B cell (primary cell): ENCODE measurements around the gene TMEM45A. TPM values are rescaled to one million over a fixed set of nuclear protein-coding genes. Genes with fewer than 3 reads are reported as not detected.
A peak's percentile ranks its signal among the peaks of the same experiment; 100 is the strongest.

Source experiments
- ATAC-seq: fragments of 200-7000 bp; cut with Tn5 transposase; one replicate; pipeline ENCODE4 v1.10.0; 2021; ENCODE audit warnings: low read depth, mild to moderate bottlenecking, moderate number of reproducible peaks, moderate library complexity
- CTCF ChIA-PET: fragments of 350-600 bp; sonication (Branson Sonifier 250); formaldehyde crosslinking; loops from one replicate; lab custom pipeline; 2021; ENCODE audit warnings: antibody characterized with exemption, inconsistent platforms; lab: Charles Lee
- POLR2A ChIA-PET: fragments of 350-600 bp; sonication (Branson Sonifier 250); formaldehyde crosslinking; loops from one replicate; lab custom pipeline; 2021; ENCODE audit warnings: antibody characterized with exemption; lab: Charles Lee
- DNase-seq: peaks from one replicate; pipeline ENCODE4 v3.0.0; 2013
- H2AFZ ChIP-seq: 2 replicates; pipeline ENCODE4 v1.6.1; 2012; ENCODE audit warnings: mild to moderate bottlenecking, low read depth, low read length; ENCODE audit not compliant: insufficient read depth, poor library complexity, severe bottlenecking
- H3K27ac ChIP-seq, 2 donors: 1 replicate in 1 of 2; 2 replicates in 1 of 2; pipeline ENCODE4 v1.5.1; 2012 to 2013; ENCODE audit warnings: low read length in 2 of 2, mild to moderate bottlenecking in 2 of 2, moderate library complexity in 1 of 2
- H3K27me3 ChIP-seq, 4 experiments: fragments of 200-600 bp in 1 of 4; sonication (generic) in 1 of 4; replicated peaks in 1 of 4; 1 replicate in 2 of 4; 2 replicates in 2 of 4; pipeline versions ENCODE4 v1.6.1 to v1.7.0; 2013 to 2016; ENCODE audit warnings: low read length in 3 of 4, mild to moderate bottlenecking in 2 of 4, mixed read lengths in 1 of 4, moderate library complexity in 1 of 4; ENCODE audit not compliant: insufficient read depth in 4 of 4, control insufficient read depth in 3 of 4; ENCODE audit errors: control extremely low read depth in 1 of 4
- H3K36me3 ChIP-seq, 2 experiments: replicated peaks in 1 of 2; 1 replicate in 1 of 2; 2 replicates in 1 of 2; pipeline versions ENCODE4 v1.6.1 to v1.7.1; 2013; ENCODE audit warnings: low read length in 1 of 2; ENCODE audit not compliant: insufficient read depth in 2 of 2, control insufficient read depth in 1 of 2; ENCODE audit errors: control extremely low read depth in 1 of 2, extremely low read depth in 1 of 2
- H3K4me1 ChIP-seq, 2 donors: fragments of 200-600 bp in 1 of 2; sonication (generic) in 1 of 2; 1 replicate in 1 of 2; 2 replicates in 1 of 2; pipeline versions ENCODE4 v1.5.1 to v1.6.1; 2013 to 2017; ENCODE audit warnings: low read length in 2 of 2; ENCODE audit not compliant: control insufficient read depth in 2 of 2, insufficient read depth in 2 of 2
- H3K4me2 ChIP-seq: replicated peaks from 2 replicates; pipeline ENCODE3; 2012; ENCODE audit warnings: mild to moderate bottlenecking, low read depth, low read length; ENCODE audit not compliant: poor library complexity, severe bottlenecking
- H3K4me3 ChIP-seq, 5 experiments: fragments of 200-600 bp in 1 of 5; sonication (generic) in 1 of 5; 1 replicate in 3 of 5; 2 replicates in 2 of 5; pipeline versions ENCODE4 v1.5.1 to v1.7.0; 2011 to 2016; ENCODE audit warnings: low read length in 4 of 5, mild to moderate bottlenecking in 4 of 5, low read depth in 2 of 5, control low read depth in 1 of 5, moderate library complexity in 1 of 5; ENCODE audit not compliant: insufficient read depth in 1 of 5; ENCODE audit errors: control extremely low read depth in 1 of 5, extremely low read depth in 1 of 5
- H3K79me2 ChIP-seq: fragments of 200-600 bp; sonication (generic); one replicate; pipeline ENCODE4 v1.6.0; 2016; ENCODE audit warnings: low read length; ENCODE audit not compliant: control insufficient read depth, insufficient read depth
- H3K9ac ChIP-seq: fragments of 200-600 bp; sonication (generic); 2 replicates; pipeline ENCODE4 v1.6.1; 2017; ENCODE audit warnings: mild to moderate bottlenecking, low read length, moderate library complexity
- H3K9me3 ChIP-seq, 3 donors: one replicate each; pipeline versions ENCODE4 v1.6.1 to v1.7.1; 2013; ENCODE audit warnings: low read length in 2 of 3; ENCODE audit not compliant: control insufficient read depth in 2 of 3, insufficient read depth in 1 of 3; ENCODE audit errors: control extremely low read depth in 1 of 3
- H4K20me1 ChIP-seq: 2 replicates; pipeline ENCODE4 v1.6.0; 2012; ENCODE audit warnings: mild to moderate bottlenecking, low read length; ENCODE audit not compliant: insufficient read depth, control insufficient read depth, poor library complexity, severe bottlenecking
- H3K27ac Mint-ChIP-seq: one replicate; pipeline ENCODE4 v1.8.0; 2021; ENCODE audit warnings: mixed read lengths
- H3K27me3 Mint-ChIP-seq: one replicate; pipeline ENCODE4 v1.8.0; 2021; ENCODE audit warnings: mixed read lengths
- H3K4me1 Mint-ChIP-seq: one replicate; pipeline ENCODE4 v1.8.0; 2021; ENCODE audit warnings: mixed read lengths
- H3K4me3 Mint-ChIP-seq: one replicate; pipeline ENCODE4 v1.8.0; 2021; ENCODE audit warnings: mixed read lengths
- H3K9me3 Mint-ChIP-seq: one replicate; pipeline ENCODE4 v1.8.0; 2022; ENCODE audit warnings: mixed read lengths; ENCODE audit not compliant: insufficient read depth
- CTCF ChIP-seq: fragments of 200-600 bp; IDR thresholded peaks from one replicate; pipeline ENCODE4 v1.8.0; 2022; ENCODE audit warnings: antibody characterized with exemption, mild to moderate bottlenecking
- EZH2 ChIP-seq: IDR thresholded peaks from 2 replicates; pipeline ENCODE4 v1.6.1; 2012; ENCODE audit warnings: borderline replicate concordance, low read depth, mild to moderate bottlenecking, moderate library complexity, low read length; ENCODE audit not compliant: insufficient read depth, poor library complexity, severe bottlenecking
- WGBS: methylation state at CpG from one replicate; pipeline ENCODE4 v1.1.5; 2013; ENCODE audit warnings: missing lambda C conversion rate; ENCODE audit not compliant: insufficient coverage; 5-methylcytosine and 5-hydroxymethylcytosine counted together
- intact Hi-C: fragments of 100-400 bp; cut with micrococcal nuclease; formaldehyde crosslinking; loops from one replicate; pipeline ENCODE4 v1.10.0; 2022
- polyA plus RNA-seq: library from polyadenylated mRNA; depleted of rRNA; stranded (reverse); fragments of >200 nt; gene quantifications from 2 replicates; pipeline ENCODE4 v1.2.3, GENCODE V29; 2012
- total RNA-seq, 2 donors: library from RNA; stranded (reverse); fragments of 120-200 nt in 1 of 2; gene quantifications; 1 replicate in 1 of 2; 2 replicates in 1 of 2; pipeline versions ENCODE4 v1.2.3 to v1.2.4, GENCODE V29; 2013 to 2022

The TMEM45A gene
- total and polyA plus RNA-seq, 2 donors (not counting 1 experiment from before 2014, with no cell fraction given), result 0.20 TPM; not detected in 1

GRCh38 chr3:100603469-100603868 is 111.0 kb downstream of the TMEM45A start:
- intact Hi-C loops, result loop anchor here (1.0 to 2.0 kb wide), 2 partner anchors 106 to 343 kb away; partner anchors contain the start of genes TBC1D23 and TFG
- Mint-ChIP-seq H3K9me3 (no peaks in the 10 kb centered on the region), H3K4me3 (peak overlapping the region; percentile 87), H3K4me1 (peaks cover 27% of the 10 kb centered on the region), H3K27ac (peak overlapping the region; percentile 93), H3K27me3 (peaks cover 8% of the 10 kb centered on the region)
- 30% methylated on average over 2 of the region's 5 CpGs for WGBS
- CTCF ChIA-PET, result interaction anchor here (0.6 to 3.1 kb wide), 2 partner anchors 13 to 193 kb away, joined by 3 to 29 read pairs; no protein-coding TSS in a partner anchor
- Histone ChIP-seq H3K4me3 (peak overlapping the region; percentile 31 to 59 (median 46)), H3K27me3 (peaks cover 0 to 9% (median 0%) of the 10 kb centered on the region in 4 experiments), H3K9ac (peak overlapping the region; percentile 57), H2AFZ (peak overlapping the region; percentile 77), H3K79me2 (no peaks in the 10 kb centered on the region), H4K20me1 (no peaks in the 10 kb centered on the region), H3K36me3 (no peaks in the 10 kb centered on the region), H3K9me3 (peaks cover 0 to 8% (median 0%) of the 10 kb centered on the region in 3 donors), H3K4me1 (peaks cover 17 to 26% of the 10 kb centered on the region in 2 donors), H3K27ac (peak overlapping the region; percentile 72 to 80), H3K4me2 (peak overlapping the region; percentile 66)
- no peak for DNase-seq
- peak; percentile 40 for ATAC-seq
- POLR2A ChIA-PET, result interaction anchor here (0.5 kb wide), 1 partner anchor 810 kb away, joined by 3 read pairs; no protein-coding TSS in a partner anchor
- TF ChIP-seq CTCF (peak; percentile 25), EZH2 (no peak)

- DNase-seq (no peak), ATAC-seq (no peak)
- ChIA-PET POLR2A (no interaction called here), CTCF (interaction anchor here (3.1 kb wide), 1 partner anchor 15 kb away, joined by 29 read pairs; no protein-coding TSS in a partner anchor)
- Mint-ChIP-seq H3K4me3 (no peak overlapping the region), H3K4me1 (peaks cover 27% of the 10 kb centered on the region), H3K9me3 (no peaks in the 10 kb centered on the region), H3K27me3 (peaks cover 18% of the 10 kb centered on the region), H3K27ac (no peak overlapping the region)
- Histone ChIP-seq H2AFZ (no peak overlapping the region), H3K36me3 (no peaks in the 10 kb centered on the region), H3K4me2 (no peak overlapping the region), H3K9ac (no peak overlapping the region), H3K79me2 (no peaks in the 10 kb centered on the region), H3K9me3 (peaks cover 0 to 7% (median 0%) of the 10 kb centered on the region in 3 donors), H4K20me1 (no peaks in the 10 kb centered on the region), H3K4me3 (no peak overlapping the region), H3K27me3 (peaks cover 0 to 13% (median under 1%) of the 10 kb centered on the region in 4 experiments), H3K4me1 (peaks cover 17 to 26% of the 10 kb centered on the region in 2 donors), H3K27ac (no peak overlapping the region)
- intact Hi-C loops, result no loop called here
- 97% methylated on average over 8 of the region's 8 CpGs for WGBS
- no peak for TF ChIP-seq CTCF
- TF ChIP-seq EZH2, result no peak
Measured at GRCh38 chr3:100605358-100605757, 112.9 kb downstream of the TMEM45A start.
